H1 (cell line): Measurements from ENCODE around the gene MAP4K4.
A peak's percentile ranks its signal among the peaks of the same experiment; 100 is the strongest.

Source experiments
- ATF3 ChIP-seq: IDR thresholded peaks from 2 replicates; pipeline ENCODE4 v1.6.1; 2011; ENCODE audit warnings: low read depth, mild to moderate bottlenecking, low read length; ENCODE audit not compliant: insufficient read depth
- CHD2 ChIP-seq: IDR thresholded peaks from 2 replicates; pipeline ENCODE4 v1.6.1; 2012; ENCODE audit warnings: low read length, improper control_type of control experiment
- CREB1 ChIP-seq: IDR thresholded peaks from 2 replicates; pipeline ENCODE4 v1.6.1; 2012; ENCODE audit warnings: inconsistent platforms
- CTCF ChIP-seq, 3 experiments: IDR thresholded peaks; 1 replicate in 2 of 3; 2 replicates in 1 of 3; pipeline versions ENCODE4 v1.5.1 to v1.6.1; 2011; ENCODE audit warnings: low read length in 3 of 3, mild to moderate bottlenecking in 3 of 3, inconsistent platforms in 2 of 3, low read depth in 1 of 3, moderate library complexity in 1 of 3; ENCODE audit not compliant: insufficient read depth in 1 of 3; ENCODE audit errors: control extremely low read depth in 1 of 3
- EZH2 ChIP-seq: fragments of 200-600 bp; sonication (generic); IDR thresholded peaks from 2 replicates; pipeline ENCODE4 v1.7.1; 2012; ENCODE audit warnings: low read depth, mild to moderate bottlenecking, moderate library complexity, low read length, inconsistent platforms; ENCODE audit not compliant: severe bottlenecking
- FOSL1 ChIP-seq: IDR thresholded peaks from 2 replicates; pipeline ENCODE4 v1.6.1; 2011; ENCODE audit warnings: mild to moderate bottlenecking, low read depth, low read length, moderate library complexity; ENCODE audit not compliant: insufficient read depth
- GTF2F1 ChIP-seq: IDR thresholded peaks from 2 replicates; pipeline ENCODE4 v1.6.1; 2012; ENCODE audit warnings: low read depth, low read length, improper control_type of control experiment, borderline replicate concordance
- MAFK ChIP-seq: IDR thresholded peaks from 2 replicates; pipeline ENCODE4 v1.6.1; 2012; ENCODE audit warnings: low read depth, mild to moderate bottlenecking, improper control_type of control experiment, low read length
- NRF1 ChIP-seq: IDR thresholded peaks from 2 replicates; pipeline ENCODE4 v1.6.1; 2011; ENCODE audit warnings: mild to moderate bottlenecking, low read depth, low read length, improper control_type of control experiment
- RAD21 ChIP-seq, 2 experiments: IDR thresholded peaks in 1 of 2; conservative IDR thresholded peaks in 1 of 2; 2 replicates each; pipeline ENCODE4 v1.6.1; 2011; ENCODE audit warnings: low read depth in 2 of 2, low read length in 2 of 2, improper control_type of control experiment in 1 of 2, inconsistent platforms in 1 of 2, mild to moderate bottlenecking in 1 of 2, moderate library complexity in 1 of 2
- RFX5 ChIP-seq: IDR thresholded peaks from 2 replicates; pipeline ENCODE4 v1.6.1; 2011; ENCODE audit warnings: low read depth, low read length, improper control_type of control experiment, borderline replicate concordance

DNA sequence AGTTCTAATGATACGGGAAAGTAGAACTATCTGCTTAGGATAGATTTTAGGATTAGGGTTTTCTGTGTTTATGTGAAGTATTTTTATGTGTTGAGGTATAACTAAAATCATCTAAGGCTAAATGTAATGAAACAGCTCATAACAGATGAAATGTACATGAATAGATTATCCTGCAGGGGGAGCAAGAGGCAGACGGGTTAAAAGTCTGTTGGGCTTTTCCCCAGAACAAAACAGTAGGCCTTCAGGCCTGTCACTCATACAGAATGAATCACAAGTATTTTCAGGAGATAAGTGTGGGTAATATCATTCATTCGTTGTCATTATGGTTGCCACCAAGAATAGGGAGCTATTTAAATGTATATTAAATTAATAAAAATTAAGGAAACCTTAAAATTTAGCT, 186.4 kb downstream of the MAP4K4 start:
- TF ChIP-seq CHD2: no peak
- no peak for TF ChIP-seq NRF1
- TF ChIP-seq RFX5: no peak
- TF ChIP-seq ATF3: no peak
- no peak for TF ChIP-seq EZH2
- TF ChIP-seq MAFK: no peak
- no peak for TF ChIP-seq FOSL1
- TF ChIP-seq CTCF (IDR thresholded peaks at IDR 0.05; ENCODE audit: control extremely low read depth in 1 of 3, insufficient read depth in 1 of 3, low read depth in 1 of 3, low read length in 3 of 3): peak in 2 of 3 experiments; percentile 44 to 57; a peak in 2 of 4 replicates
- TF ChIP-seq CREB1: no peak
- TF ChIP-seq RAD21 (IDR thresholded peaks at IDR 0.05 in 1 of 2, conservative IDR thresholded peaks at IDR 0.05 in 1 of 2; ENCODE audit: low read depth in 2 of 2, low read length in 2 of 2): peak; percentile 61 to 63
- TF ChIP-seq GTF2F1: no peak
